Liver (tissue), 9 donors: Measurements from ENCODE around the gene CORO2B. TPM values are rescaled to one million over a fixed set of nuclear protein-coding genes. Genes with fewer than 3 reads are reported as not detected.

Source experiments
- DNase-seq: peaks from one replicate; pipeline ENCODE4 v3.0.0-alpha.2; 2017; ENCODE audit warnings: low spot score
- H3K27ac ChIP-seq, 2 donors: one replicate each; pipeline ENCODE4 v1.7.0; 2013; ENCODE audit warnings: inconsistent platforms in 2 of 2, low read length in 2 of 2, control low read depth in 1 of 2, low read depth in 1 of 2, mild to moderate bottlenecking in 1 of 2
- H3K27me3 ChIP-seq, 4 donors: one replicate each; pipeline versions ENCODE4 v1.6.1 to v1.7.0; 2013; ENCODE audit warnings: low read length in 3 of 4, inconsistent platforms in 1 of 4, mild to moderate bottlenecking in 1 of 4, moderate library complexity in 1 of 4; ENCODE audit not compliant: control insufficient read depth in 4 of 4, insufficient read depth in 4 of 4
- H3K36me3 ChIP-seq, 4 donors: one replicate each; pipeline versions ENCODE4 v1.6.1 to v1.7.0; 2013; ENCODE audit warnings: low read length in 3 of 4, mild to moderate bottlenecking in 3 of 4, low read depth in 1 of 4, moderate library complexity in 1 of 4; ENCODE audit not compliant: control insufficient read depth in 4 of 4, insufficient read depth in 3 of 4
- H3K4me1 ChIP-seq, 4 donors: one replicate each; pipeline versions ENCODE4 v1.6.1 to v1.7.0; 2013; ENCODE audit warnings: low read length in 3 of 4, mild to moderate bottlenecking in 3 of 4, moderate library complexity in 1 of 4; ENCODE audit not compliant: control insufficient read depth in 4 of 4, insufficient read depth in 4 of 4
- H3K4me3 ChIP-seq, 3 donors: one replicate each; pipeline versions ENCODE4 v1.6.1 to v1.7.0; 2013; ENCODE audit warnings: low read length in 3 of 3, control low read depth in 1 of 3, low read depth in 1 of 3, mild to moderate bottlenecking in 1 of 3
- H3K9ac ChIP-seq, 2 donors: one replicate each; pipeline ENCODE4 v1.7.0; 2013; ENCODE audit warnings: low read length in 2 of 2, mild to moderate bottlenecking in 2 of 2, moderate library complexity in 2 of 2, control low read depth in 1 of 2, low read depth in 1 of 2
- H3K9me3 ChIP-seq, 4 donors: one replicate each; pipeline versions ENCODE4 v1.6.1 to v1.7.0; 2013; ENCODE audit warnings: low read length in 3 of 4; ENCODE audit not compliant: control insufficient read depth in 4 of 4
- EGR1 ChIP-seq, 2 donors: IDR thresholded peaks; 2 replicates each; pipeline ENCODE4 v1.6.1; 2016 to 2018; ENCODE audit warnings: antibody characterized with exemption in 2 of 2, low read depth in 2 of 2
- FOXA1 ChIP-seq: IDR thresholded peaks from 2 replicates; pipeline ENCODE4 v1.6.1; 2016; ENCODE audit warnings: antibody characterized with exemption
- FOXA2 ChIP-seq: IDR thresholded peaks from 2 replicates; pipeline ENCODE4 v1.6.1; 2016; ENCODE audit warnings: antibody characterized with exemption
- GABPA ChIP-seq, 2 donors: IDR thresholded peaks in 1 of 2; conservative IDR thresholded peaks in 1 of 2; 2 replicates each; pipeline ENCODE4 v1.6.1; 2016; ENCODE audit warnings: antibody characterized with exemption in 2 of 2, mild to moderate bottlenecking in 1 of 2, moderate library complexity in 1 of 2
- HNF4A ChIP-seq, 2 donors: conservative IDR thresholded peaks; 2 replicates each; pipeline ENCODE4 v1.6.1; 2016; ENCODE audit warnings: antibody characterized with exemption in 2 of 2, mild to moderate bottlenecking in 2 of 2
- HNF4G ChIP-seq: IDR thresholded peaks from 2 replicates; pipeline ENCODE4 v1.6.1; 2016; ENCODE audit warnings: antibody characterized with exemption
- JUND ChIP-seq, 2 donors: IDR thresholded peaks; 2 replicates each; pipeline ENCODE4 v1.6.1; 2016; ENCODE audit warnings: antibody characterized with exemption in 2 of 2
- MAX ChIP-seq: IDR thresholded peaks from 2 replicates; pipeline ENCODE4 v1.6.1; 2016; ENCODE audit warnings: antibody characterized with exemption
- NR2F2 ChIP-seq: IDR thresholded peaks from 2 replicates; pipeline ENCODE4 v1.6.1; 2016; ENCODE audit warnings: antibody characterized with exemption
- RAD21 ChIP-seq, 2 donors: IDR thresholded peaks; 2 replicates each; pipeline ENCODE4 v1.6.1; 2016; ENCODE audit warnings: antibody characterized with exemption in 2 of 2, mild to moderate bottlenecking in 2 of 2
- REST ChIP-seq: IDR thresholded peaks from 2 replicates; pipeline ENCODE4 v1.6.1; 2016; ENCODE audit warnings: antibody characterized with exemption, mild to moderate bottlenecking
- RXRA ChIP-seq, 2 donors: IDR thresholded peaks; 2 replicates each; pipeline ENCODE4 v1.6.1; 2017 to 2018; ENCODE audit warnings: antibody characterized with exemption in 2 of 2, mild to moderate bottlenecking in 1 of 2
- SP1 ChIP-seq: IDR thresholded peaks from 2 replicates; pipeline ENCODE4 v1.6.1; 2018; ENCODE audit warnings: antibody characterized with exemption, mild to moderate bottlenecking
- TAF1 ChIP-seq: conservative IDR thresholded peaks from 2 replicates; pipeline ENCODE4 v1.6.1; 2016; ENCODE audit warnings: antibody characterized with exemption, mild to moderate bottlenecking
- YY1 ChIP-seq: IDR thresholded peaks from 2 replicates; pipeline ENCODE4 v1.6.1; 2016; ENCODE audit warnings: antibody characterized with exemption, mild to moderate bottlenecking
- ZBTB33 ChIP-seq: IDR thresholded peaks from 2 replicates; pipeline ENCODE4 v1.6.1; 2016; ENCODE audit warnings: antibody characterized with exemption
- WGBS: extraction: QIAGEN DNeasy Blood & Tissue Kit; methylation state at CpG from one replicate; pipeline ENCODE4 v1.1.7; 2013; 5-methylcytosine and 5-hydroxymethylcytosine counted together
- polyA plus RNA-seq, 2 donors: library from polyadenylated mRNA; stranded (reverse) in 1 of 2; unstranded in 1 of 2; fragments of 200-250 nt in 1 of 2; fragments of >200 nt in 1 of 2; fragmentation: Nextera tagmentation in 1 of 2; extraction: Ambion mirVana in 1 of 2; gene quantifications; one replicate each; pipeline versions ENCODE4 v1.2.1 to v1.2.3, GENCODE V29; 2013 to 2015
- total RNA-seq, 2 donors: library from RNA; depleted of rRNA; stranded (reverse); fragments of >200 nt; gene quantifications; one replicate each; pipeline ENCODE4 v1.2.3, GENCODE V29; 2014
- TF ChIP-seq, protein P1 (sequence below): IDR thresholded peaks from 2 replicates; pipeline ENCODE4 v1.6.1; 2016; ENCODE audit warnings: antibody characterized with exemption
- TF ChIP-seq, protein P2 (sequence below): fragments of 150-350 bp; IDR thresholded peaks from 2 replicates; pipeline ENCODE4 v1.5.1; 2017; ENCODE audit warnings: improper control_type of control experiment, low read depth, low read length; ENCODE audit not compliant: missing input control
- donor health status: healthy.
- donor health status: healthy.
- donor health status: healthy.
- donor health status: healthy.
- donor health status: healthy.

The CORO2B gene
- total and polyA plus RNA-seq, 4 donors, result 0.15 to 0.65 (median 0.52) TPM

DNA sequence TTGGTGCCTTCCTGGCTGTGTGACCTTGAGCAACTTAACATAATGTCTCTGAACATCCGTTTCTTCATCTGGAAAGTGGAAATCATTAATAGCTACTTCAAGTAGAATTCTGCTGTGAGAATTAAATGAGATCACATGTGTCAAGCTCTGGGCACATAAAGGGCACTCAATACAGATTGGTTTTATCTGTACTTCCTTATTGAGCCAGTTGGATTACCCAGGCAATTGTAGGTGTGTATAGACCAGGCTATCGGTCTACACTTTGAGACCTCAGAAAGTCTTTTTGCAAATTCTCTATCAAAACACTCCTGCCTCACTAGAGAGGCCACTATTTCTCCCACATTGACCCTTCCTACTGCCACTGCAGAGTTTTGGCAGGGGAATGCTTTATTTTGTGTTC lies 194.2 kb downstream of the CORO2B start:
- DNase-seq, result no peak
- H3K27ac ChIP-seq, result no peak overlapping the region
- 83% methylated on average over 2 of the region's 2 CpGs for WGBS
- H3K9me3 ChIP-seq, result no peaks in the 10 kb centered on the region
- no peaks in the 10 kb centered on the region for H3K4me1 ChIP-seq
- H3K9ac ChIP-seq, result no peak overlapping the region
- TF ChIP-seq FOXA1, result no peak
- no peak for TF ChIP-seq JUND (IDR thresholded peaks at IDR 0.05)
- TF ChIP-seq TAF1, result no peak
- TF ChIP-seq, protein P1, sequence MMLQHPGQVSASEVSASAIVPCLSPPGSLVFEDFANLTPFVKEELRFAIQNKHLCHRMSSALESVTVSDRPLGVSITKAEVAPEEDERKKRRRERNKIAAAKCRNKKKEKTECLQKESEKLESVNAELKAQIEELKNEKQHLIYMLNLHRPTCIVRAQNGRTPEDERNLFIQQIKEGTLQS, result no peak
- no peak for TF ChIP-seq MAX
- no peak for TF ChIP-seq RAD21 (IDR thresholded peaks at IDR 0.05)
- TF ChIP-seq EGR1 (IDR thresholded peaks at IDR 0.05; ENCODE audit: low read depth in 2 of 2), result no peak
- no peak for TF ChIP-seq SP1
- no peak for TF ChIP-seq HNF4G
- TF ChIP-seq RXRA (IDR thresholded peaks at IDR 0.05), result no peak
- TF ChIP-seq FOXA2, result no peak
- TF ChIP-seq, protein P2, sequence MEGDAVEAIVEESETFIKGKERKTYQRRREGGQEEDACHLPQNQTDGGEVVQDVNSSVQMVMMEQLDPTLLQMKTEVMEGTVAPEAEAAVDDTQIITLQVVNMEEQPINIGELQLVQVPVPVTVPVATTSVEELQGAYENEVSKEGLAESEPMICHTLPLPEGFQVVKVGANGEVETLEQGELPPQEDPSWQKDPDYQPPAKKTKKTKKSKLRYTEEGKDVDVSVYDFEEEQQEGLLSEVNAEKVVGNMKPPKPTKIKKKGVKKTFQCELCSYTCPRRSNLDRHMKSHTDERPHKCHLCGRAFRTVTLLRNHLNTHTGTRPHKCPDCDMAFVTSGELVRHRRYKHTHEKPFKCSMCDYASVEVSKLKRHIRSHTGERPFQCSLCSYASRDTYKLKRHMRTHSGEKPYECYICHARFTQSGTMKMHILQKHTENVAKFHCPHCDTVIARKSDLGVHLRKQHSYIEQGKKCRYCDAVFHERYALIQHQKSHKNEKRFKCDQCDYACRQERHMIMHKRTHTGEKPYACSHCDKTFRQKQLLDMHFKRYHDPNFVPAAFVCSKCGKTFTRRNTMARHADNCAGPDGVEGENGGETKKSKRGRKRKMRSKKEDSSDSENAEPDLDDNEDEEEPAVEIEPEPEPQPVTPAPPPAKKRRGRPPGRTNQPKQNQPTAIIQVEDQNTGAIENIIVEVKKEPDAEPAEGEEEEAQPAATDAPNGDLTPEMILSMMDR, result no peak
- TF ChIP-seq GABPA (IDR thresholded peaks at IDR 0.05 in 1 of 2, conservative IDR thresholded peaks at IDR 0.05 in 1 of 2), result no peak
- TF ChIP-seq REST, result no peak
- no peak for TF ChIP-seq HNF4A (conservative IDR thresholded peaks at IDR 0.05)
- no peak for TF ChIP-seq YY1
- no peak for TF ChIP-seq NR2F2
- no peak for TF ChIP-seq ZBTB33
- H3K27me3 ChIP-seq, result no peaks in the 10 kb centered on the region
- H3K4me3 ChIP-seq, result no peak overlapping the region
- H3K36me3 ChIP-seq, result peaks cover 0 to 4% (median 2%) of the 10 kb centered on the region in 4 donors
